HG02840 (cell line): Measurements from ENCODE around the gene MSL1.

Experiments used
- ATAC-seq: cut with Tn5 transposase; IDR thresholded peaks from one replicate; pipeline ENCODE4 v1.9.1; 2021; ENCODE audit warnings: mild to moderate bottlenecking, moderate library complexity, moderate number of reproducible peaks; ENCODE audit not compliant: unreplicated experiment, low FRiP score

The MSL1 gene

GRCh38 chr17:40121181-40122135, at the start of gene MSL1:
Gene MSL1, plus strand, starts transcription at chr17:40121971. Its CDS starts 642 bp downstream, at chr17:40122613.
- peak; percentile 63 for ATAC-seq

- ATAC-seq = no peak
Observed at GRCh38 chr17:40072040-40072734, 49.6 kb upstream of the MSL1 start.

GRCh38 chr17:40072735-40073346, 48.9 kb upstream of the MSL1 start:
- no peak for ATAC-seq

- ATAC-seq = no peak
Observed at GRCh38 chr17:40073454-40074174, 48.2 kb upstream of the MSL1 start.

GRCh38 chr17:40074175-40074512, 47.6 kb upstream of the MSL1 start:
- no peak for ATAC-seq

- ATAC-seq = no peak
Observed at GRCh38 chr17:40074871-40075200, 46.9 kb upstream of the MSL1 start.

- ATAC-seq = no peak
Observed at GRCh38 chr17:40075201-40075941, 46.4 kb upstream of the MSL1 start.

GRCh38 chr17:40075942-40076498, 45.8 kb upstream of the MSL1 start:
- no peak for ATAC-seq

- no peak for ATAC-seq
Observed at GRCh38 chr17:40076591-40076990, 45.2 kb upstream of the MSL1 start.

- no peak for ATAC-seq
Observed at GRCh38 chr17:40079545-40079944, 42.2 kb upstream of the MSL1 start.

- no peak for ATAC-seq
Observed at GRCh38 chr17:40084477-40084876, 37.3 kb upstream of the MSL1 start.

GRCh38 chr17:40086150-40087044, 35.4 kb upstream of the MSL1 start:
- no peak for ATAC-seq

GRCh38 chr17:40087049-40087794, 34.5 kb upstream of the MSL1 start:
- no peak for ATAC-seq

GRCh38 chr17:40087903-40088718, 33.7 kb upstream of the MSL1 start:
- no peak for ATAC-seq

GRCh38 chr17:40089077-40089895, 32.5 kb upstream of the MSL1 start:
- ATAC-seq = no peak
